GM19463 (cell line): ENCODE measurements around the gene AP2B1.

ENCODE experiments used
- ATAC-seq: cut with Tn5 transposase; IDR thresholded peaks from one replicate; pipeline ENCODE4 v1.9.1; 2021; ENCODE audit warnings: mild to moderate bottlenecking, moderate library complexity; ENCODE audit not compliant: unreplicated experiment

The AP2B1 gene

GRCh38 chr17:35627417-35627816, 40.3 kb downstream of the AP2B1 start:
- ATAC-seq, result no peak

DNA sequence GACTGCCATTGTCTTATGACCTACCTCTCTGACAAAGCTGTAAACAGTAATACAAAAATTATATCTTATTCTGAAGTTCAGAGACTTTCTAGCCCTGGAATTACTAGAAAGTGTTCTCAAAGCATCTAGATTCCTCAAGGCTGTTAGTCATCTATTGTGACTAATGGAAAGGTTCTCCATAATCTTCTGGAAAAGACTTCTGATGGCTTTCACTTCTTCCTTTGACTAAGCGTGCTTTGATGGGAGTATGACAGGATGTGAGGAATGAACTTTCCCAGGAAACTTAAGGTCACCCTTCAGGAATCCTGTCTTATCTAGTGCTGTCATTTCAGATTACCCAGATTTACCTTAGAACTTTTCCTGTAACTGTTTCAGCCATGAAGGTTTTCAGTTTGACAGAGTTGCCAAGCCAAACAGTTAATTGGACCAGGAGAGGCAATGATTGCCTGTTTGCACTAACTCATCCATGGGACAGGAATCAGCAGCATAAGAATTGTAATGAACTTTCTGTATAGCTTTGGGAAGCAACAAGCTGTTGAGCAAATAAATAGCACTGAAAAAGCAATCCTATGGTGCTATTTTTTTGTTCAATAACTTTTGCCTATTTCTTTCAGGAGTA, 43.5 kb downstream of the AP2B1 start:
- ATAC-seq, result no peak

DNA sequence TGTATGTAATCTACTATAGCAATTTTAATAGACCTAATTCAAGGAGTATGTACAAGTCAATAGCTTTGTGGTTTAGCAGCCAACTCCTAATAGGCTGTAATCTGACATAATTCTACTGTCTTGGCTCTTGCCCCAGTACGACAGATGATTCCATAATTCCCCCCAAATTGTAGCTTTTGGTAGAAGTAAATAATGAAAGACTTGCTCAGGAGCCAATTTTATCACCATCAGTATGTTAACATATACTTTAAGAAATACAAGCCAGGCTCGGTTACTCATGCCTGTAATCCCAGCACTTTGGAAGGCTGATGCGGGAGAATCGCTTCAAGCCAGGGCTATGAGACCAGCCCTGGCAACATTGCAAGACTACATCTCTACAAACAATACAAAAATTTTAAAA, 53.9 kb downstream of the AP2B1 start:
- ATAC-seq, result no peak

GRCh38 chr17:35645923-35646322, 58.8 kb downstream of the AP2B1 start:
- no peak for ATAC-seq

DNA sequence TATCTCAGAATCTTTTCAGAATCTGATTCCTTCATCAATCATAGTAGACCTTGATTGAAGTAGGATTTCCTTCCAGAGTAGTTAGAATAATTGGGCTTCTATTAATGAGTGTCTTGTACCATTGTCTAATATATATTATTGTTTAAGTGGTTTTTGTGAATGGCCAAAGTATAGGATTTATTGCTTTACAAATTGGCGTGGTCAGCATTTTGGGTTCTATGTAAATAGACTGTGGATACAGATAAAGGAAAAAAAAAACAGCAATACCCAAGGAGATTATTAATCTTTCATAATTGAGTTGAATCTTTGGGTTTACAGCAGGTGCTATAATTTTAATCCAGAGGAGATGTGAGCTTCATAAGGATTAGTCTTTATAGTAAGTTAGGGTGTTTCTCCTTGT, 64.3 kb downstream of the AP2B1 start:
- no peak for ATAC-seq

DNA sequence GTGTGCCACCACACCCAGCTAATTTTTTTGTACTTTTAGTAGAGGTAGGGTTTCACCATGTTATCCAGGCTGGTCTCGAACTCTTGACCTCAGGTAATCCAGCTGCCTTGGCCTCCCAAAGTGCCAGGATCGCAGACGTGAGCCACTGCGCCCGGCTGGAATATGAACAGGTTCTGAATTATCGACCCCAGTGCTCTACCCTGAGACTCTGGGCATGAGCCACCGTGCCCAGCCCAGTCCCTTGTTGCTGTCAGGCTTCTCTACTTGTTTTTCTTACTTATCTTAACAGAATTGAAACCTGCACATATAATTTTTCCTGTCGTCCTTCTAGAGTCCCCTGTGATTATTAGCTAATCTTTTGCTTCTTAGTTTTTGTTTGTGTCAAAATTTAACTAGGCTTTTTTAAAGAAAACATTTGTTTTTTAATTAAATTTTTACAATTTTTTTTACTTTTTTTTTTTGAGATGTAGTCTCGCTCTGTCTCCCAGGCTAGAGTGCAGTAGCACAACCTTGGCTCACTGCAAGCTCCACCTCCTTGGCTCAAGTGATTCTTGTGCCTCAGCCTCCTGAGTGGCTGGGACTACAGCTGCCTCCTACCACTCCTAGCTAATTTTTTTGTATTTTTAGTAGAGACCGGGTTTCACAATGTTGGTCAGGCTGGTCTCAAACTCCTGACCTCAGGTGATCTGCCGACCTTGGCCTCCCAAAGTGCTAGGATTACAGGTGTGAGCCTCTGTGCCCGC, 66.7 kb downstream of the AP2B1 start:
- ATAC-seq, result no peak

- no peak for ATAC-seq
These were observed 68.2 kb downstream of the AP2B1 start for GRCh38 chr17:35655303-35655702.

DNA sequence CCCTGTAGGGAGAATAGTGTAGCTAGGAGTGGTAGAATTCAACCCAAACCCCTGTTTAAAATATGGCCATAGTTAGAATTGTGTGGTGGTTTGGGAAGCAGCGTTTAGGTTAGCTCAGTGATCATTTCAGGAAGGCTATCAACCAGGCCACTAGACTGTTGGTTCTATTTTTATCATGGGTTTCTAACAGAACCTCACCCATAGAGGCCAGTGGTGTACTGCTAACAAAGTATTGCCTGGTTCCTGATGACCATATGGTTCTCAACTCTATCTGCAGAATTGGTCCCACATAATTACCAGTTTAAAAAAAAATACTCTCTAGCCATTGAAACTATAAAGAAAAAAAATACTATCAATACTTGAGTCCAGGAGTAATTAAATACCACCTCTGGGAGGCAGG, 73.8 kb downstream of the AP2B1 start:
- no peak for ATAC-seq

GRCh38 chr17:35664685-35665084, 77.6 kb downstream of the AP2B1 start:
- no peak for ATAC-seq

GRCh38 chr17:35665662-35666061, 78.5 kb downstream of the AP2B1 start:
- ATAC-seq, result no peak

DNA sequence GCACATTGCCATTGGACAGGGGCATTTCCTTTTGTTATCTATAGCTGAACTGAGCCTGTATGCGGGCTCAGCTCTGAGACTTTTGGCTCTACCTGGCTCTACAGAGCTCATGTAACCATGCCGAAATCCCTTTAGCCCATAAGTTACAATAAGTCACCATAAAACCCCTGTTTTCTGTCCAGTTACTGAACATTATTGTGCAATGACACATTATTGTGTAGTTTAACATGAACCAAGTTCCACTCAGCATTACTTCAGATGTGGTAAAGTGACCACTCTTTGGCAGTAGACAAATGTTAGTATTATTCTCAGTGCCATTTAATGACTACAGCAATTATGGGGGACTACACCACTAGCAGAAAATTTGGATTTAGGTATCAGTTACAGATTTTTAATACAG, 78.9 kb downstream of the AP2B1 start:
- no peak for ATAC-seq

DNA sequence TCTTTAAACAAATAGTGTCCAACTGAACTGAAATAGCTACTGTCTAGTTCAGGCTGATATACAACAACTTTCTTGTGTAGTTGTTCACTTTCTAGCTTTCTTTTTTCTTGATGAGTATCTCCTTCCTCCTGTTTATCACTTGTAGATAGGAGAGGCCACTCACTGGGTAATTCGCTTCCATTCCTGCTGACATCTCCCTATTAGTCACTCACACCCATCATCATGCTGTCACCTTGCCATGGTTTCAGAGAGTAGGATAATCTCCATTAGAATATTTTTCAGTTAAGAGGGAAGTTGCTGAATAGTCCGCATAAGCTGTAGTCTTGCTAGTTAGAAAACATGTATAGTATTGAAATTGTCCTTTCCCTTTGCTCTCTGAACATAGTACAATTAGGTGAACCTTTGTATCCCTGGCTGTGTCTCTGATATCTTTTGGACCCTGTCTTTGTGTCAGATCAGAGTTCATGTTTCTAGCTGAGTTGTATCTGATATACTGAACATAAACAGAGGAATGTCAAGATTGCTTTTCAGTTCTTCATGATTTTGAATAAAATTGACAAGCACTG, 79.9 kb downstream of the AP2B1 start:
- no peak for ATAC-seq

DNA sequence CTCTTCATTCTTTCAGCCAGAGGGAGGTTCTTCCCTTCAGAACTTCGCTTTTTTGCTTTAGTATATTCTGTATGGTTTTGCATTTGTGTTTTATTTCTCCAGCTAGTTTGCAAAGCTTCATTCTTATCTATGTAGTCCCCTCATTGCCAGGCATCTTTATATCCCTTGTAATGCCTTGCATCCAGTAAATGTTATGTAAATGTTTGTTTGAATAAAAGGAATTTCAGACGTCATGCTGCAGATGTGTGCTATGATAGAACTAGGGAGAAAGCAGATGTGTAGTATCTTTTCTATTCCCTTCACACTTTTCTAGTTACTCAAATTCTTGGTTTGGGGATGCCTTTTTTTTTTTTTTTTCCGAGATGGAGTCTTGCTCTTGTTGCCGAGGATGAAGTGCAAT, 81.7 kb downstream of the AP2B1 start:
- no peak for ATAC-seq

DNA sequence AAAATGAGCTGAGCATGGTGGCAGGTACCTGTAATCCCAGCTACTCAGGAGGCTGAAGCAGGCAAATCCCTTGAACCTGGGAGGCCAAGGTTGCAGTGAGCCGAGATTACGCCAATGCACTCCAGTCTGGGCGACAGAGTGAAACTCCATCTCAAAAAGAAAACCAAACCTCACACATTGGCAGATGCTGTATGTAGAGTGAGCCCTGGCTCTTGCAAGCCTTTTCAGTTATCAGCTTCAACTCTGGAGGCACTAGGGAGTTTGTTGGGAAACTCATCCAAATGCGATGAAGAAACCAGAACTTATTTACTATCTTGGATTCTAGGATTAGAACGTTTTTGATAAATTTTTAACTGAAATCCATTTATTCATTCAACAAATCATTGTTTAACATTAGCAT, 87.4 kb downstream of the AP2B1 start:
- ATAC-seq, result no peak

GRCh38 chr17:35676441-35676840, 89.3 kb downstream of the AP2B1 start:
- ATAC-seq, result no peak

DNA sequence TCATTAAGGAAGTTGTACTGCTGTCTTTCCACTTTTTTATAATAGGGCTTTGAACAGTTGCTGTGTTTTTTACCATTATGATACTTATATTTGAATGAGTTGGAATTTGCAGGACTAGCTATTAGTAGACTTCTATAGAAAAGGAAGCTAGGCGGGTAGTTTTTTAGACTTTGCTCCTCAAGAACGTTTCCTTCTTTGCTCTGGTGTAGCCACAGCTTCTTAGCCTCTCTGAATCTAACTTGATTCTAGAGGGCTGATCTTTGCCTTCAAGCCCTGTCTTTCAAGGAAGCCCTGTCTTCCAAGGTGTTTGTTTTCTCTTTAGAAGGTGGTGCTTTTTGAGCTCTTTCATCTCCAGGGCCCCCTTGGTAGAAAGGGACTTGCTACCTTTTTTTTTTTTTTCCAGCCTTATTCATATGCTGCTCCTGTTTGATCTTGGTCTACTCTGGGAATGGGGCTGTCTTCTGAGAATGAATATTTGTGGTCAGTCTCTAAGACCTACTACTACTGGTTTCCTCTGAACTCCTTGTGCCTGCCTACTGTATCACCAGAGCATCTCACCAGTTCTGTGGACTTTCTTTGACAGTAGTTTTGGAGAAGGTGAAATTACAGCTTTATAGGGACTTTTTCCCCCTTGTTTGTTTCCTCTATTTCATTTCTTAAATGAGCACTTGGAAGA, 92.0 kb downstream of the AP2B1 start:
- ATAC-seq, result no peak

DNA sequence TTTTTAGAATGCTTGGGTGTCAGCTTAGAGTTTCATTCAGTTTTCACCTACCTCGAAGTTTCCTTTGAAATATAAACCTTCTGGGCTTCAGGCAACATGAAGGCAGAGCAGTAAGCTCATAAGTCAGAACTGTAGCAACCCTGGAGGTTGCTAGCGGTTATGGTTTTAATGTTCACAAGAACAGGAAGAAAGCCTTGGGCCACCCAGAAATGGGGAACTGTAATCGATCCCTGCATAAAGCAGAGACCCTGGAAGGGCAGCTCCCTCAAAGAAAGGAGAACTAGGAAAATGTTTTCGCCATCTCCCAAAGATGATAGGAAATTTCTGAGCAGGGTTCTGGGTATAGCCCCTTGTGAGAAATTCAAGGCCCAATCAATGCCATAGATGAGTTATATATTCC, 96.5 kb downstream of the AP2B1 start:
- no peak for ATAC-seq

DNA sequence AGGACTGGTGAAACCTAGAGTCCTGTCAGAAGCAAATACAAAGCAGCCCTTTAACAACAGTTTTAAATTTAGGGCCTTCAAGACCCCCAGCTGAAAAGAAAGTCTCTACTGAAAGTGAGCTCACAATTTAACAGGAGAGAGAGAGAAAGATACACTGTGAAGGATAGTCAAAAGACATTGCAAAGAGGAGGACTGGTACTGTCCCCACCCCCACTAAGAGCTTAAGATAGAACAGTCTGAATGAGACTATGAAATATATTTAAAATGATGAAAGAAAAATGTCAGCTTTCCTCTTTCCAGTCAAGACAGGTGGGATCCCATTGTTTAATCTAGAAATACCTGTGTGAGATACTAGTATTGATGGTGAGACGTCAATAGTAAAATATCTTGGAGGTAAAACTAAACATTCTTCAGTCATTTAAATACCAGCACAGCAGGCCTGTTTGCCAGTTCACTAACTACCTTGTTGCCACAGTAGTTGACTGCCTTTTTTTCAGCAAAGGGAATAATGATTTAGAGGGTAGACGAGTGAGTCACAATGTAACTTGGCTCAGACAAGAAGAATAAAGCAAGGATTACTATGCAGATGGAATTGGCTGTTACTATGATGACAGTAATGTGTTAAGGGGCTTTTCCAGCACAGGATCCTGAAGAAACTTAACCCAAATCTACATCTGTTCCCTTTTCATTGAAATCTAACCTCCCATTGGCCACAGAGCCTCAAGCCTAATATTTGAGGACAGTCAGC, 97.1 kb downstream of the AP2B1 start:
- ATAC-seq, result no peak

- ATAC-seq, result no peak
These were observed 105.5 kb downstream of the AP2B1 start for GRCh38 chr17:35692512-35693210.

GRCh38 chr17:35693662-35694061, 106.5 kb downstream of the AP2B1 start:
- no peak for ATAC-seq

DNA sequence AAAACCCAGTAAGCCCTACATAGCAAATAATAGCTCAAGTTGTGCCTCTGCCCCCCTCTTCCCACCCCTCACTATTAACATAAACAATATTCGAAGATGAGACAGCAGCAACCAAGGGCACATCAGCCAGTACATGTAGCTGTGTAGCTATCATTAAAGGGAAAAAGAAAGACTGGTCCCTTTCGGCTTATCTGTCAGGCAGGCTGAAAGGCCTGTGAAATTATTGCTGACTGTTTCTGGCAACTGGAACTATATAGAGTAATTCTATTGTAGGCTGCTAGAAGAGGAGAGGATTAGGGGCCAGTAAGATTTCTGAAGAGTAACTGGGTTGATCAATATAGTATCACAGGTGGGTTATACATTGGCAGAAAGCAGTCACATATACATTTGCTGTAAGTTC, 107.8 kb downstream of the AP2B1 start:
- no peak for ATAC-seq
